Mesangial cell (primary cell): Measurements from ENCODE around the gene KIF20B. TPM values are rescaled to one million over a fixed set of nuclear protein-coding genes. Genes with fewer than 3 reads are reported as not detected.

Experiments used
- total RNA-seq: library from RNA; depleted of rRNA; stranded (reverse); fragments of >200 nt; gene quantifications from 2 replicates; pipeline ENCODE4 v1.2.3, GENCODE V29; 2015

The KIF20B gene, protein sequence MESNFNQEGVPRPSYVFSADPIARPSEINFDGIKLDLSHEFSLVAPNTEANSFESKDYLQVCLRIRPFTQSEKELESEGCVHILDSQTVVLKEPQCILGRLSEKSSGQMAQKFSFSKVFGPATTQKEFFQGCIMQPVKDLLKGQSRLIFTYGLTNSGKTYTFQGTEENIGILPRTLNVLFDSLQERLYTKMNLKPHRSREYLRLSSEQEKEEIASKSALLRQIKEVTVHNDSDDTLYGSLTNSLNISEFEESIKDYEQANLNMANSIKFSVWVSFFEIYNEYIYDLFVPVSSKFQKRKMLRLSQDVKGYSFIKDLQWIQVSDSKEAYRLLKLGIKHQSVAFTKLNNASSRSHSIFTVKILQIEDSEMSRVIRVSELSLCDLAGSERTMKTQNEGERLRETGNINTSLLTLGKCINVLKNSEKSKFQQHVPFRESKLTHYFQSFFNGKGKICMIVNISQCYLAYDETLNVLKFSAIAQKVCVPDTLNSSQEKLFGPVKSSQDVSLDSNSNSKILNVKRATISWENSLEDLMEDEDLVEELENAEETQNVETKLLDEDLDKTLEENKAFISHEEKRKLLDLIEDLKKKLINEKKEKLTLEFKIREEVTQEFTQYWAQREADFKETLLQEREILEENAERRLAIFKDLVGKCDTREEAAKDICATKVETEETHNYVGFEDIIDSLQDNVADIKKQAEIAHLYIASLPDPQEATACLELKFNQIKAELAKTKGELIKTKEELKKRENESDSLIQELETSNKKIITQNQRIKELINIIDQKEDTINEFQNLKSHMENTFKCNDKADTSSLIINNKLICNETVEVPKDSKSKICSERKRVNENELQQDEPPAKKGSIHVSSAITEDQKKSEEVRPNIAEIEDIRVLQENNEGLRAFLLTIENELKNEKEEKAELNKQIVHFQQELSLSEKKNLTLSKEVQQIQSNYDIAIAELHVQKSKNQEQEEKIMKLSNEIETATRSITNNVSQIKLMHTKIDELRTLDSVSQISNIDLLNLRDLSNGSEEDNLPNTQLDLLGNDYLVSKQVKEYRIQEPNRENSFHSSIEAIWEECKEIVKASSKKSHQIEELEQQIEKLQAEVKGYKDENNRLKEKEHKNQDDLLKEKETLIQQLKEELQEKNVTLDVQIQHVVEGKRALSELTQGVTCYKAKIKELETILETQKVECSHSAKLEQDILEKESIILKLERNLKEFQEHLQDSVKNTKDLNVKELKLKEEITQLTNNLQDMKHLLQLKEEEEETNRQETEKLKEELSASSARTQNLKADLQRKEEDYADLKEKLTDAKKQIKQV (N-terminal part only)
- total RNA-seq: 1.3 and 14.7 TPM in 2 replicates

DNA sequence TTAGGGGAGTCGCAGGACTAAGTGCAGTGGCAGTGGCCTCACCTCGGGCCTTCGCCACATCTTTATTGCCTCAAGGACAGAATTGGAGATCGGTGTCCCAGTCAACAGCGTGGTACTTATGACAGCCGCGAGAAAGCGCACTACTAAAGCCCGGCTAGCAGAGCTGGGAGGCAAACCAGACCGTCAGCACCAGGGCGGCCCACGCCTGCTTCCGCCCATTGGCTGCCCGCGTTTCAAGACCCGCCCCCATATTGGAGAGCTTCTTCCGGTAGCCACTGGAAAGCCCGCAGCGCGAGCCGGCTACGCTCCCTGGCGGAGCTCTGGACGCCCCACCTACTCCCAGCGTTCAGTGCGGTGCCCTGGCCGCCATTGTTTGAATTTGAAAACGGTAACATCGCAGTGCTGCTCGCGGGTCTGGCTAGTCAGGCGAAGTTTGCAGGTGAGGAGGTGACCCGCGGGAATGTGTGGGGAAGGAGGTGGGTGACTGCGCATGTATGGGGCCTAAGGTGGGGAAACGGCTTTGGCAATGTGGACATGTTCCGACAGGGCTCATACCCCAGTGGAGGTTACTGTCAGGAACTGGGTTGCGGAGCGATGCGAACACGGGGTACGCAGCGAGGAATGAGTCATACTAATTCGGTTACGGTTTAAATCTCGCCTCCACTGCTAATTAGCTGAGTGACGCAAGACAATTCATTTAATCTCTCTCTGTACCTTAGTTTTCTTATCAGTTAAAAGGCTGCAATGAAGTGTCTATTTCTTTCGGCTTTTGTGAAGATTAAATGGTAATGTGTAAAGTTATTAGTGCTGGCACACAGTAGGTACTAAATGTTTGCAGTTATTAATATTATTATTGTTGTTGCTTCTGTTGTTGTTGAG lies at the start of gene KIF20B:
Gene KIF20B (plus strand): TSS at position 349 of the 879 bp plus-strand sequence. CDS start 3,705 bp downstream, outside the sequence.

Other genes with a start within 250 kb of the KIF20B start
- 2.8 and 4.4 TPM in 2 replicates for gene SLC16A12, start 166.0 kb upstream of the KIF20B start, total RNA-seq
- 4.7 and 8.0 TPM in 2 replicates for gene PANK1, start 56.3 kb upstream of the KIF20B start, total RNA-seq